Measurements from ENCODE around the gene USP40.

The USP40 gene

DNA sequence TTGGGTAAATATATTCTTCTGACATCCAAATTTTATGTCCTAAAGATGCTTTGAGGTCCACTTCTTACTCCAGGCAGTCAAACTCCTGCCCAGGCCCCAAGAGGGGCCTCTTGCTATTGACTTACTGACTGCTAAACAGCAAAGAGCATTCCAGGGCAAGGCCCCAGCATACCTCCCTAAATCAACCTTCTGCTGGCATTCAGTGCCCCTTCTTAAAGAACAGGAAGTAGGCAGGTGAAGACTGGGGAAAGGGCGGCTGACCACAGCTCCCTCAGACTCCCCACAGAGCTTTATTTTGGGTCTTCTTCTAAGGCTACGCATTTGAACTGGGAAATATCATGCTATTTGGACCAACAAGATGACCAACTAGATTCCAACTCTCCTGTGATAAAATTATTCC, 68.9 kb downstream of the USP40 start:
- TF ChIP-seq CTCF (conservative IDR thresholded peaks at IDR 0.05; ENCODE audit: low read depth, low read length), result no peak
- H3K4me3 ChIP-seq (ENCODE audit: low read depth, low read length), result no peak overlapping the region
- no peak for DNase-seq (ENCODE audit: low read depth)

GRCh38 chr2:233495503-233496496, 70.8 kb downstream of the USP40 start:
- no peak for DNase-seq (ENCODE audit: low read depth)
- H3K4me3 ChIP-seq (ENCODE audit: low read depth, low read length), result no peak overlapping the region
- TF ChIP-seq CTCF (conservative IDR thresholded peaks at IDR 0.05; ENCODE audit: low read depth, low read length), result no peak

GRCh38 chr2:233492751-233493150, 73.8 kb downstream of the USP40 start:
- H3K4me3 ChIP-seq (ENCODE audit: low read depth, low read length), result no peak overlapping the region
- DNase-seq (ENCODE audit: low read depth), result no peak
- TF ChIP-seq CTCF (conservative IDR thresholded peaks at IDR 0.05; ENCODE audit: low read depth, low read length), result no peak

DNA sequence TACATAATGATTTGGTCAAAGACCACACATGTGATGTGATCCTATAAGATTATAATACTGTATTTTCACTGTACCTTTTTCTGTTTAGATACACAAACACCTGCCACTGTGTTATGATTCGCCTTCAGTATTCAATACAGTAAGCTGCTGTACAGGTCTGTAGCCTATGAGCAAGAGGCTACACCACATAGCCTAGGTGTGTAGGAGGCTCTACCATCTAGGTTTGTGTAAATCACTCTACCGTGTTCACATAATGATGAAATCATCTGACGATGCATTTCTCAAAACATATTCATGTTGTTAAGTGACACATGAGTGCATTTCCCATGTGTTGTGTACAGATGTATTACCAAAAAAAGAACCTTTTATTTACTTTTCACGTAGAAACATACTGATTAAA, 74.5 kb downstream of the USP40 start:
- DNase-seq (ENCODE audit: low read depth), result no peak
- TF ChIP-seq CTCF (conservative IDR thresholded peaks at IDR 0.05; ENCODE audit: low read depth, low read length), result no peak
- no peak overlapping the region for H3K4me3 ChIP-seq (ENCODE audit: low read depth, low read length)

DNA sequence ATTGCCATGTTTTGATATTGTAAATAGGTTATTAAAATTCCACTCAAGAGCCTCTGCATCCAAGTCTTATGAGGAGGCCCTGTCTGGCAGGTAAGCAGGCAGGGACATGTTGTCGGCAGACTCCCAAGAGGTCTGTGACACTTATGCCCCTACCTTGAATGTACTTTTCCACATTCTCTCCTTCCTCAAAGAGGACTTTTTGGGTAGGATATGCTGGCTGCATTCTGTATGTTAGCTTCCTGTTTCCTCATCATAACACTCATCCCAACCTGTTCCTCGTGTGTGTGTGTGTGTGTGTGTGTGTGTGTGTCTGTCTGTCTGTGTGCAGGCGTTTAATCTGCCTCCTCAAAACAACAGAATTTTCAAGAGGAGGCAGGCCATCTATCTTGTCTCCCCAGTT, 75.3 kb downstream of the USP40 start:
- DNase-seq (ENCODE audit: low read depth), result no peak
- no peak for TF ChIP-seq CTCF (conservative IDR thresholded peaks at IDR 0.05; ENCODE audit: low read depth, low read length)
- H3K4me3 ChIP-seq (ENCODE audit: low read depth, low read length), result no peak overlapping the region

DNA sequence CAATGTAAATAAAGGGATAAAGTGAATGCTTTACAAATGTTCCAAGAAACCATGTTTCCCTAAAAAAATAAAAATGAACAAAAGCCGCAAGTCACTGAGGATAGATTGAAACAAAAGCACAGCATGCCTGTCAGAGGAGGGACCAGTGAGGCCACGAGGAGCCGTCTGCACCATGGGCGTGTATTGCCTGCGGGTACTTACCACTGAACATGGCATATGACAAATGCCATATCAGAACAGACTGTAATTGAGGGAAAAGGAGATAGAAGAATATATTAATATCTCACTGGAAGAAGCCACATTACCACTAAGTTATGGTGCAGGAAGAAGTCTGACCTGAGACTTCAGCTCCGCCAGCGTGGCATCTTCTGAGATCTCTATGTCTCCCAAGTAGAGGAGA, 75.8 kb downstream of the USP40 start:
- no peak for TF ChIP-seq CTCF (conservative IDR thresholded peaks at IDR 0.05; ENCODE audit: low read depth, low read length)
- DNase-seq (ENCODE audit: low read depth), result no peak
- H3K4me3 ChIP-seq (ENCODE audit: low read depth, low read length), result no peak overlapping the region

- peak; percentile 72 for DNase-seq (ENCODE audit: low read depth)
These were observed 76.9 kb downstream of the USP40 start for GRCh38 chr2:233489666-233490065.

More at GRCh38 chr2:233489666-233490065, 76.9 kb downstream of the USP40 start:
- H3K4me3 ChIP-seq (ENCODE audit: low read depth, low read length), result no peak overlapping the region
- TF ChIP-seq CTCF (conservative IDR thresholded peaks at IDR 0.05; ENCODE audit: low read depth, low read length), result no peak
